HFFc6 (cell line): ENCODE data around the gene TRABD2A. TPM values are rescaled to one million over a fixed set of nuclear protein-coding genes. Genes with fewer than 3 reads are reported as not detected.
"Not testable (repeated sequence)": the region's sequence is repeated elsewhere in the genome, so short reads cannot be mapped to it uniquely, and the experiment has no call there.

Experiments used
- DNase-seq: peaks from one replicate; pipeline ENCODE4 v3.0.0-alpha.2; 2018
- H3K27ac Mint-ChIP-seq: 2 replicates; pipeline ENCODE4 v1.8.0; 2020; ENCODE audit warnings: mild to moderate bottlenecking, mixed read lengths
- H3K27me3 Mint-ChIP-seq: 2 replicates; pipeline ENCODE4 v1.8.0; 2021; ENCODE audit warnings: mild to moderate bottlenecking, moderate library complexity, mixed read lengths; ENCODE audit not compliant: insufficient read depth
- H3K36me3 Mint-ChIP-seq: 2 replicates; pipeline ENCODE4 v1.8.0; 2021; ENCODE audit warnings: low read depth, mixed read lengths
- H3K4me1 Mint-ChIP-seq: 2 replicates; pipeline ENCODE4 v1.8.0; 2020; ENCODE audit warnings: low read depth, mixed read lengths
- H3K4me3 Mint-ChIP-seq: 2 replicates; pipeline ENCODE4 v1.8.0; 2020; ENCODE audit warnings: mild to moderate bottlenecking, moderate library complexity, mixed read lengths
- H3K9me3 Mint-ChIP-seq: 2 replicates; pipeline ENCODE4 v1.8.0; 2020; ENCODE audit warnings: mild to moderate bottlenecking, mixed read lengths
- CTCF ChIP-seq: fragments of 200-600 bp; sonication (generic); IDR thresholded peaks from 2 replicates; pipeline ENCODE4 v1.5.0; 2021; ENCODE audit warnings: antibody characterized with exemption, mild to moderate bottlenecking
- total RNA-seq, 6 experiments: library from RNA; stranded (reverse); fragmentation: NEBNext Ultra II Directional; extraction: Animal tissue kit (Norgen Biotek cat#: 25700); gene quantifications; 2 replicates in 1 of 6; 3 replicates in 5 of 6; pipeline ENCODE4 v1.2.3, GENCODE V29; 2021

Gene TRABD2A
- total RNA-seq, 6 experiments from 2014 or later, result 13.5 to 46.2 (median 41.9) TPM

DNA sequence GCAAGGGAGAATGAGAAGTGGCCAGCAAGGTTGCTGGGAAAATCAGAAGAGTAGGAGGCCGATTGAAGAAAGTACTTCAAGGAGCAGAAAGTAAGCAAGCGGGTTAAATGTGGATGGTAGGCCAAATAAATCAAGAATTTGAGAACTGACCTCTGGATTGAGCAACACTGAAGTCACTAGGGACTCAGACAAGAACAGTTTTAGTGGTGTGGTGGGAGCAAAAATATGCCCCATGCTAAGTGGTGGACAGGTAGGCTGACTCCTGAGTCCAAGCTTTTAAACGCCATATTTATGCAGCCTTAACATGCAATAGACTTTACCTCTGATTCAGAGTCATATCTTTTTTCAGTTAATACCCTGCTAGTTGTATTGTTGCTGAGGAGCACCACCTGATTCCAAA lies 4.5 kb downstream of the TRABD2A start:
- DNase-seq, result no peak
- TF ChIP-seq CTCF, result no peak
- Mint-ChIP-seq H3K27me3 (peaks cover 10% of the 10 kb centered on the region), H3K9me3 (no peaks in the 10 kb centered on the region), H3K27ac (no peak overlapping the region), H3K4me3 (no peak overlapping the region), H3K4me1 (peaks cover 40% of the 10 kb centered on the region), H3K36me3 (peaks cover 5% of the 10 kb centered on the region; the same call in 1 of the 2 replicates)

- peaks cover 36% of the 10 kb centered on the region for H3K4me1 Mint-ChIP-seq
- not testable (repeated sequence) for H3K9me3 Mint-ChIP-seq, H3K27me3 Mint-ChIP-seq, H3K27ac Mint-ChIP-seq, H3K36me3 Mint-ChIP-seq, DNase-seq, H3K4me3 Mint-ChIP-seq
Measured at GRCh38 chr2:84875619-84876018, 5.3 kb downstream of the TRABD2A start.

- Mint-ChIP-seq H3K27ac (peak overlapping the region; percentile 7; the same call in 1 of the 2 replicates), H3K4me3 (no peak overlapping the region)
- no peak for DNase-seq
Measured at GRCh38 chr2:84875213-84875560, 5.7 kb downstream of the TRABD2A start.

DNA sequence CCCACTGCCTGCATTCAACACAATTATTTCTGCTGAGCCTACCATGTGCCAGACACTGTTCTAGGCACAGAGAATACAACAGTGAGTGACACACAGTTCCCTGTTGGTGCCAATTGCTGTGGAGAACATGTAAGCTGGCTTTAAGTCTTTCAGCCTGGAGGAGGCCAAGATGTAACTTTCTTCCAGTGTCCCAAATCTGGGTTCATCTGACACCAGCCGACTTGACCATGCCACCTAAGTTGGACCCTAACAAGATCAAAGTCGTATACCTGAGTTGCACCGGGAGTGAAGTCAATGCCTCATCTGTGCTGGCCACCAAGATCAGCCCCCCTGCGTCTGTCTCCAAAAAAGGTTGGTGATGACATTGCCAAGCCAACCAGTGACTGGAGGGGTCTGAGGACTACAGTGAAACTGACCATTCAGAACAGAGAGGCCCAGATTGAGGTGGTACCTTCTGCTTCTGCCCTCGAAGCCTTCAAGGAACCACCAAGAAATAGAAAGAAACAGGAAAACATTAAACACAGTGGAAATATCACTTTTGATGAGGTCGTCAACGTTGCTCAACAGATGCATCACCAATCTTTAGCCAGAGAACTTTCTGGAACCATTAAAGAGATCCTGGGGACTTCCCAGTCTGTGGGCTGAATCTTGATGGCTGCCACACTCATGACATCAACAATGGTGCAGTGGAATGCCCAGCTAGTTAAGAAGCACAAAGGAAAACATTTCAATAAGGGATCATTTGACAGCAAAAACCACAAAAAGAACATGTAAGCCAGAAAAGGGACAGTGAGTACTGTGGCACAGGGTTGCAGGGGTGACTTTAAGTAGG lies 6.3 kb downstream of the TRABD2A start:
- Mint-ChIP-seq H3K4me3 (no peak overlapping the region), H3K27ac (peak overlapping the region; percentile 7; the same call in 1 of the 2 replicates), H3K9me3 (no peaks in the 10 kb centered on the region), H3K36me3 (peaks cover 5% of the 10 kb centered on the region; the same call in 1 of the 2 replicates), H3K27me3 (peaks cover 7% of the 10 kb centered on the region), H3K4me1 (peaks cover 29% of the 10 kb centered on the region)
- DNase-seq, result peak; percentile 17
- no peak for TF ChIP-seq CTCF

More at GRCh38 chr2:84875213-84875560, 5.7 kb downstream of the TRABD2A start:
- Mint-ChIP-seq H3K9me3 (no peaks in the 10 kb centered on the region), H3K27me3 (peaks cover 7% of the 10 kb centered on the region), H3K4me1 (peaks cover 33% of the 10 kb centered on the region), H3K36me3 (peaks cover 5% of the 10 kb centered on the region; the same call in 1 of the 2 replicates)
- TF ChIP-seq CTCF, result no peak

GRCh38 chr2:84873350-84873749 lies 7.5 kb downstream of the TRABD2A start:
- TF ChIP-seq CTCF, result no peak
- Mint-ChIP-seq H3K4me3 (no peak overlapping the region), H3K36me3 (peaks cover 5% of the 10 kb centered on the region; the same call in 1 of the 2 replicates), H3K27me3 (peaks cover 7% of the 10 kb centered on the region), H3K27ac (no peak overlapping the region), H3K4me1 (peaks cover 17% of the 10 kb centered on the region), H3K9me3 (no peaks in the 10 kb centered on the region)
- no peak for DNase-seq

GRCh38 chr2:84872691-84873090 lies 8.2 kb downstream of the TRABD2A start:
- not testable (repeated sequence) for H3K36me3 Mint-ChIP-seq, H3K27me3 Mint-ChIP-seq, H3K4me3 Mint-ChIP-seq, H3K9me3 Mint-ChIP-seq, DNase-seq, H3K27ac Mint-ChIP-seq
- H3K4me1 Mint-ChIP-seq, result peaks cover 13% of the 10 kb centered on the region
